Kidney tubule cell (primary cell): Measurements from ENCODE around the gene LCMT2.
"Not testable (repeated sequence)": the region's sequence is repeated elsewhere in the genome, so short reads cannot be mapped to it uniquely, and the experiment has no call there.

Experiments used
- DNase-seq: peaks from one replicate; pipeline ENCODE4 v3.0.0-alpha.2; 2018; ENCODE audit warnings: low spot score

Gene LCMT2

GRCh38 chr15:43314171-43314570 lies 16.2 kb downstream of the LCMT2 start:
- DNase-seq: peak; percentile 57

- DNase-seq: no peak
Observed at GRCh38 chr15:43312378-43312777, 18.0 kb downstream of the LCMT2 start.

- DNase-seq: no peak
Observed at GRCh38 chr15:43302205-43302817, 28.1 kb downstream of the LCMT2 start, which contains the start of gene TGM7. TGM7 (minus strand) TSS chr15:43302255.

- no peak for DNase-seq
Observed at GRCh38 chr15:43299884-43300283, 30.5 kb downstream of the LCMT2 start.

GRCh38 chr15:43299411-43299810 lies 31.0 kb downstream of the LCMT2 start:
- no peak for DNase-seq

- DNase-seq: no peak
Observed at GRCh38 chr15:43294091-43294706, 36.2 kb downstream of the LCMT2 start.

- no peak for DNase-seq
Observed at GRCh38 chr15:43293432-43293831, 36.9 kb downstream of the LCMT2 start.

GRCh38 chr15:43292375-43293078 lies 37.8 kb downstream of the LCMT2 start:
- no peak for DNase-seq

GRCh38 chr15:43289656-43290055 lies 40.7 kb downstream of the LCMT2 start:
- not testable (repeated sequence) for DNase-seq

GRCh38 chr15:43287254-43287653 lies 43.1 kb downstream of the LCMT2 start:
- DNase-seq: no peak

GRCh38 chr15:43286074-43286473 lies 44.3 kb downstream of the LCMT2 start:
- no peak for DNase-seq

- peak; percentile 70 for DNase-seq
Observed at GRCh38 chr15:43285609-43286037, 44.8 kb downstream of the LCMT2 start.

- DNase-seq: no peak
Observed at GRCh38 chr15:43283526-43283925, 46.8 kb downstream of the LCMT2 start.

- DNase-seq: no peak
Observed at GRCh38 chr15:43281926-43282602, 48.3 kb downstream of the LCMT2 start.

GRCh38 chr15:43280996-43281395 lies 49.4 kb downstream of the LCMT2 start:
- no peak for DNase-seq

- no peak for DNase-seq
Observed at GRCh38 chr15:43279496-43279895, 50.9 kb downstream of the LCMT2 start.

GRCh38 chr15:43278869-43279268 lies 51.5 kb downstream of the LCMT2 start:
- DNase-seq: no peak

GRCh38 chr15:43277901-43278300 lies 52.5 kb downstream of the LCMT2 start:
- no peak for DNase-seq

- peak; percentile 34 for DNase-seq
Observed at GRCh38 chr15:43277231-43277823, 53.0 kb downstream of the LCMT2 start.

- DNase-seq: no peak
Observed at GRCh38 chr15:43276563-43277200, 53.7 kb downstream of the LCMT2 start.

GRCh38 chr15:43275740-43276562 lies 54.4 kb downstream of the LCMT2 start:
- DNase-seq: no peak
